Nephron (organoid): Measurements from ENCODE around the gene DOLPP1.
A peak's percentile ranks its signal among the peaks of the same experiment; 100 is the strongest.

Source experiments
- H3K27ac Mint-ChIP-seq, 3 experiments: 2 replicates each; pipeline ENCODE4 v1.8.0; 2020; ENCODE audit warnings: mixed read lengths in 3 of 3, mild to moderate bottlenecking in 2 of 3, moderate library complexity in 1 of 3
- H3K27me3 Mint-ChIP-seq: 2 replicates; pipeline ENCODE4 v1.8.0; 2021; ENCODE audit warnings: low read depth, mild to moderate bottlenecking, moderate library complexity, mixed read lengths
- H3K36me3 Mint-ChIP-seq: 2 replicates; pipeline ENCODE4 v1.8.0; 2020; ENCODE audit warnings: low read depth, mixed read lengths
- H3K4me1 Mint-ChIP-seq: 2 replicates; pipeline ENCODE4 v1.8.0; 2020; ENCODE audit warnings: mixed read lengths
- H3K4me3 Mint-ChIP-seq, 3 experiments: 2 replicates each; pipeline ENCODE4 v1.8.0; 2020; ENCODE audit warnings: mild to moderate bottlenecking in 3 of 3, mixed read lengths in 3 of 3, moderate library complexity in 2 of 3
- H3K9me3 Mint-ChIP-seq: 2 replicates; pipeline ENCODE4 v1.8.0; 2020; ENCODE audit warnings: mixed read lengths
- TF ChIP-seq, protein P1 (sequence below), 3 experiments: fragments of 200-600 bp; sonication (generic); IDR thresholded peaks; one replicate each; pipeline ENCODE4 v1.5.0; 2021; ENCODE audit warnings: antibody characterized with exemption in 3 of 3; ENCODE audit not compliant: unreplicated experiment in 3 of 3

Gene DOLPP1

GRCh38 chr9:129133082-129133481, 52.2 kb downstream of the DOLPP1 start:
- H3K9me3 Mint-ChIP-seq = no peaks in the 10 kb centered on the region
- TF ChIP-seq, protein P1, sequence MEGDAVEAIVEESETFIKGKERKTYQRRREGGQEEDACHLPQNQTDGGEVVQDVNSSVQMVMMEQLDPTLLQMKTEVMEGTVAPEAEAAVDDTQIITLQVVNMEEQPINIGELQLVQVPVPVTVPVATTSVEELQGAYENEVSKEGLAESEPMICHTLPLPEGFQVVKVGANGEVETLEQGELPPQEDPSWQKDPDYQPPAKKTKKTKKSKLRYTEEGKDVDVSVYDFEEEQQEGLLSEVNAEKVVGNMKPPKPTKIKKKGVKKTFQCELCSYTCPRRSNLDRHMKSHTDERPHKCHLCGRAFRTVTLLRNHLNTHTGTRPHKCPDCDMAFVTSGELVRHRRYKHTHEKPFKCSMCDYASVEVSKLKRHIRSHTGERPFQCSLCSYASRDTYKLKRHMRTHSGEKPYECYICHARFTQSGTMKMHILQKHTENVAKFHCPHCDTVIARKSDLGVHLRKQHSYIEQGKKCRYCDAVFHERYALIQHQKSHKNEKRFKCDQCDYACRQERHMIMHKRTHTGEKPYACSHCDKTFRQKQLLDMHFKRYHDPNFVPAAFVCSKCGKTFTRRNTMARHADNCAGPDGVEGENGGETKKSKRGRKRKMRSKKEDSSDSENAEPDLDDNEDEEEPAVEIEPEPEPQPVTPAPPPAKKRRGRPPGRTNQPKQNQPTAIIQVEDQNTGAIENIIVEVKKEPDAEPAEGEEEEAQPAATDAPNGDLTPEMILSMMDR (IDR thresholded peaks at IDR 0.05; ENCODE audit: unreplicated experiment in 3 of 3) = no peak
- no peaks in the 10 kb centered on the region for H3K27me3 Mint-ChIP-seq

GRCh38 chr9:129135476-129135875, 54.6 kb downstream of the DOLPP1 start:
- no peaks in the 10 kb centered on the region for H3K9me3 Mint-ChIP-seq
- no peaks in the 10 kb centered on the region for H3K27me3 Mint-ChIP-seq
- no peak overlapping the region for H3K27ac Mint-ChIP-seq
- TF ChIP-seq, protein P1 (IDR thresholded peaks at IDR 0.05; ENCODE audit: unreplicated experiment in 3 of 3) = no peak
- no peak overlapping the region for H3K4me3 Mint-ChIP-seq
- peaks cover 33% of the 10 kb centered on the region for H3K4me1 Mint-ChIP-seq
- peaks cover 34% of the 10 kb centered on the region for H3K36me3 Mint-ChIP-seq

More at GRCh38 chr9:129133082-129133481, 52.2 kb downstream of the DOLPP1 start:
- Mint-ChIP-seq H3K4me1 (peaks cover 11% of the 10 kb centered on the region), H3K36me3 (peaks cover 51% of the 10 kb centered on the region), H3K27ac (no peak overlapping the region), H3K4me3 (no peak overlapping the region)

DNA sequence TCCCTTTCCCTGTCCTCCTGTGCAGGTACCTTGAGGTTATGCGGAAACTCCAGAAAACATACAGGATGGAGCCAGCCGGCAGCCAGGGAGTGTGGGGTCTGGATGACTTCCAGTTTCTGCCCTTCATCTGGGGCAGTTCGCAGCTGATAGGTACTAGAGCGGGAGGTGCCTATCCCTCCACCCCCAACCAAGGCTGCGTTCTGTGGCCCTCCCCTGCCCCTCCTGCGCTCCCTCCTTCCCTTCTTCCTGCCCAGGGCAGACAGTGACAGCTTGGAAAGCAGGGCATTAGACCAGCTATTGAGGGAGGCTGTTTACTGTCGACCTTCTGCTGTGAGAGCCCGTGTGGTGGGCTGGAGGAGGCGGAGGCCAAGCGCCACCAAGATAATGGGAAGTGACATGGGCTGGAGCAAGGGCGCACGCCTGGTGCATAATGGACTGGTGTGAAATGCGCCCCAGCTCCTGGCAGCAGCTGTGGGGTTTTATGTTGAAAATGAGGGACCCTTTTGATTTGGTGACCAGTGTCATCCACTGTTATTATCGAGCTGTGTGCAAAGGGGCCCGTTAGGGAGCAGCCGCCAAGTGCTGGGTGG, 55.6 kb downstream of the DOLPP1 start:
- Mint-ChIP-seq H3K27ac (peak overlapping the region; percentile 27 to 98 (median 44)), H3K36me3 (peaks cover 24% of the 10 kb centered on the region), H3K4me3 (no peak overlapping the region), H3K27me3 (no peaks in the 10 kb centered on the region), H3K9me3 (no peaks in the 10 kb centered on the region), H3K4me1 (peaks cover 43% of the 10 kb centered on the region)
- TF ChIP-seq, protein P1 (IDR thresholded peaks at IDR 0.05; ENCODE audit: unreplicated experiment in 3 of 3) = no peak

GRCh38 chr9:129137292-129138143, 56.6 kb downstream of the DOLPP1 start:
- peak overlapping the region; percentile 98 to 99 (median 98) for H3K27ac Mint-ChIP-seq
- TF ChIP-seq, protein P1 (IDR thresholded peaks at IDR 0.05; ENCODE audit: unreplicated experiment in 3 of 3) = no peak
- peaks cover 50% of the 10 kb centered on the region for H3K4me1 Mint-ChIP-seq
- H3K9me3 Mint-ChIP-seq = no peaks in the 10 kb centered on the region
- no peaks in the 10 kb centered on the region for H3K27me3 Mint-ChIP-seq
- H3K36me3 Mint-ChIP-seq = peaks cover 19% of the 10 kb centered on the region
- H3K4me3 Mint-ChIP-seq = peak overlapping the region; percentile 27 to 50 (median 36)

DNA sequence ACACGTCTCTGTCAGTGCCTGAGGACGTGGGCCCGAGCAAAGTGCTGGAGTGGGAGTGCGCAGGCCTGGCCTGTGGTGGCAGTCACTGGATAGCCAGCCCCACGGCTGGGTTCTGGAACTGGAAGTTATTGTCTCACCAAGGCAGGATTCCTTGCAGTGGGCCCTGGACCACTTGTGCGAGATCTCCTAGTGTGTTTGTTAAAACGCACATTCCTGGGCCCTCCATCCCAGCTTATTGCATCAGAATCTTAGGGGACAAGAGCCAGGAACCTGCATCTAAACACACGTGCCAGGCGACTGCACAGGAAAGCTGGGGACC, 57.2 kb downstream of the DOLPP1 start:
- peaks cover 23% of the 10 kb centered on the region for H3K36me3 Mint-ChIP-seq
- H3K4me1 Mint-ChIP-seq = peaks cover 56% of the 10 kb centered on the region
- H3K9me3 Mint-ChIP-seq = no peaks in the 10 kb centered on the region
- TF ChIP-seq, protein P1 (IDR thresholded peaks at IDR 0.05; ENCODE audit: unreplicated experiment in 3 of 3) = no peak
- peak overlapping the region; percentile 98 to 99 (median 98) for H3K27ac Mint-ChIP-seq
- H3K4me3 Mint-ChIP-seq = peak overlapping the region; percentile 27 to 50 (median 36)
- no peaks in the 10 kb centered on the region for H3K27me3 Mint-ChIP-seq
